Neuronal stem cell (in vitro differentiated cells): ENCODE results near the gene TMCC3.

Source experiments
- DNase-seq: peaks from one replicate; pipeline ENCODE4 v3.0.0-alpha.2; 2013; ENCODE audit warnings: low spot score
- H2AFZ ChIP-seq: one replicate; pipeline ENCODE4 v1.6.1; 2013; ENCODE audit warnings: mild to moderate bottlenecking, low read length, inconsistent platforms
- H2AK5ac ChIP-seq: 2 replicates; pipeline ENCODE4 v1.6.1; 2013; ENCODE audit warnings: low read depth, mild to moderate bottlenecking, inconsistent platforms, low read length, moderate library complexity, mixed read lengths
- H2BK120ac ChIP-seq: 2 replicates; pipeline ENCODE4 v1.6.1; 2013; ENCODE audit warnings: low read depth, mild to moderate bottlenecking, inconsistent platforms, low read length, moderate library complexity, mixed read lengths
- H2BK12ac ChIP-seq: one replicate; pipeline ENCODE4 v1.6.1; 2013; ENCODE audit warnings: low read length, inconsistent platforms
- H2BK15ac ChIP-seq: 2 replicates; pipeline ENCODE4 v1.6.1; 2013; ENCODE audit warnings: mild to moderate bottlenecking, low read length, inconsistent platforms, mixed read lengths
- H2BK5ac ChIP-seq: one replicate; pipeline ENCODE4 v1.6.1; 2013; ENCODE audit warnings: inconsistent platforms, mild to moderate bottlenecking, low read length, moderate library complexity
- H3K14ac ChIP-seq: one replicate; pipeline ENCODE4 v1.6.1; 2013; ENCODE audit warnings: low read length, inconsistent platforms
- H3K18ac ChIP-seq: 2 replicates; pipeline ENCODE4 v1.6.1; 2013; ENCODE audit warnings: low read length, inconsistent platforms
- H3K23ac ChIP-seq: 2 replicates; pipeline ENCODE4 v1.6.1; 2013; ENCODE audit warnings: low read depth, mild to moderate bottlenecking, mixed read lengths, low read length, inconsistent platforms; ENCODE audit not compliant: poor library complexity
- H3K27ac ChIP-seq: replicated peaks from 3 replicates; pipeline ENCODE4 v1.5.1; 2013; ENCODE audit warnings: low read length, inconsistent platforms
- H3K27me3 ChIP-seq, 3 experiments: 2 replicates each; pipeline ENCODE4 v1.6.1; 2013; ENCODE audit warnings: low read length in 3 of 3, mild to moderate bottlenecking in 2 of 3, inconsistent platforms in 1 of 3, low read depth in 1 of 3, mixed read lengths in 1 of 3, moderate library complexity in 1 of 3; ENCODE audit not compliant: control insufficient read depth in 3 of 3, insufficient read depth in 3 of 3
- H3K36me3 ChIP-seq, 2 donors: replicated peaks in 1 of 2; 2 replicates each; pipeline ENCODE4 v1.6.1; 2013; ENCODE audit warnings: low read length in 2 of 2; ENCODE audit not compliant: control insufficient read depth in 2 of 2, insufficient read depth in 2 of 2
- H3K4ac ChIP-seq: 2 replicates; pipeline ENCODE4 v1.6.1; 2013; ENCODE audit warnings: inconsistent platforms, mild to moderate bottlenecking, low read length, moderate library complexity
- H3K4me1 ChIP-seq, 2 donors: 1 replicate in 1 of 2; 2 replicates in 1 of 2; pipeline ENCODE4 v1.6.1; 2013; ENCODE audit warnings: low read length in 2 of 2, low read depth in 1 of 2; ENCODE audit not compliant: control insufficient read depth in 2 of 2, insufficient read depth in 1 of 2
- H3K4me2 ChIP-seq: one replicate; pipeline ENCODE4 v1.6.1; 2013; ENCODE audit warnings: mild to moderate bottlenecking, low read length, inconsistent platforms; ENCODE audit not compliant: insufficient read depth, poor library complexity, severe bottlenecking
- H3K4me3 ChIP-seq, 2 donors: 2 replicates each; pipeline ENCODE4 v1.5.1; 2013; ENCODE audit warnings: low read length in 2 of 2, mild to moderate bottlenecking in 2 of 2, inconsistent platforms in 1 of 2, moderate library complexity in 1 of 2
- H3K79me1 ChIP-seq: one replicate; pipeline ENCODE4 v1.6.1; 2013; ENCODE audit warnings: low read depth, mild to moderate bottlenecking, inconsistent platforms, low read length, moderate library complexity
- H3K9ac ChIP-seq: one replicate; pipeline ENCODE4 v1.6.1; 2013; ENCODE audit warnings: mild to moderate bottlenecking, low read depth, low read length, inconsistent platforms; ENCODE audit not compliant: poor library complexity
- H3K9me3 ChIP-seq, 2 donors: replicated peaks in 1 of 2; 2 replicates each; pipeline versions ENCODE3 to v1.6.1; 2013; ENCODE audit warnings: low read length in 2 of 2, mild to moderate bottlenecking in 2 of 2, inconsistent platforms in 1 of 2, low read depth in 1 of 2, mixed read lengths in 1 of 2, moderate library complexity in 1 of 2; ENCODE audit not compliant: control insufficient read depth in 2 of 2, insufficient read depth in 1 of 2
- H4K8ac ChIP-seq: one replicate; pipeline ENCODE4 v1.6.1; 2013; ENCODE audit warnings: low read depth, mild to moderate bottlenecking, inconsistent platforms, low read length, moderate library complexity
- H4K91ac ChIP-seq: one replicate; pipeline ENCODE4 v1.6.1; 2013; ENCODE audit warnings: low read length, low read depth, mild to moderate bottlenecking, inconsistent platforms; ENCODE audit not compliant: poor library complexity
- WGBS, 2 donors: extraction: QIAGEN DNeasy Blood & Tissue Kit; methylation state at CpG; one replicate each; pipeline ENCODE4 v1.1.7; 2013; ENCODE audit warnings: missing lambda C conversion rate in 2 of 2, mixed read lengths in 1 of 2; ENCODE audit not compliant: insufficient read length in 2 of 2, insufficient replicate concordance in 1 of 2; ENCODE audit errors: extremely low coverage in 2 of 2; 5-methylcytosine and 5-hydroxymethylcytosine counted together

TMCC3 gene

DNA sequence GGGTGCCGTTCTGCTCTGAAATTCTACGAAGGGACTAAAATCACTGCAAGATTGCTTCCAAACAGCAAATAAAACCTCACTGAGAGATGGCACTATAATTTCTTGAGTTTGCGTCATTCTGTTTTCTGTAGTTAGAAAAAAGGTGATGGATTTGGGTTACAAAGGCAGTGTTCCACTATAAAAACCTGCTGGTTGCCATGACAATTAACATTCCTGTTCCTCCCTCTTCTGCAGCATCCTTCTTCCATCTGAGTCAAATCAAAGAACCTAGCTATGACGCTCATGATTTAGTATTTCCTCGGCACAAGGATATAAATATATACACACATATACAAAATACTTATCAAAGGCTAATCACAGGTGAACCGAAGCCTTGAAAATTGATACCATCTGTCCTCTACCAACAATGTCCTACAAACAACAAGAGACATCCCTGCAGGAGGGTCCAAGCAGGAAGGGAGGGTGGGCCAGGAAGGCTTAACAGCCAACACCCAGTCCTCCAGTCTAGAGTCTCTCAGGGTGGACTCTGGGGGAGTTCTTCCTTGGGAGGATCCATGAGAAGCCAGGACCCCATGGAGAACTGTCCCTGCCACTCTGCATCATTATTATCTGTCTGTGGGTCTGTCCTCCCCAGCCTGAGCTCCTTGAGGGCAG, 21.4 kb downstream of the TMCC3 start:
- Histone ChIP-seq H2BK12ac (no peak overlapping the region), H2AK5ac (no peak overlapping the region), H3K27me3 (no peaks in the 10 kb centered on the region), H2AFZ (no peak overlapping the region), H4K91ac (no peak overlapping the region), H2BK15ac (no peak overlapping the region), H2BK120ac (no peak overlapping the region), H3K14ac (no peak overlapping the region), H3K9me3 (no peaks in the 10 kb centered on the region), H3K36me3 (no peaks in the 10 kb centered on the region), H3K4me1 (no peaks in the 10 kb centered on the region), H3K79me1 (no peaks in the 10 kb centered on the region), H3K4me3 (no peak overlapping the region), H4K8ac (no peak overlapping the region), H3K4me2 (no peak overlapping the region), H3K9ac (no peak overlapping the region), H3K4ac (no peak overlapping the region), H3K27ac (no peak overlapping the region), H3K23ac (no peak overlapping the region), H2BK5ac (no peak overlapping the region), H3K18ac (peak overlapping the region; percentile 25)
- no peak for DNase-seq
- no CpG with 5 or more reads among the region's 6 CpGs for WGBS, 2 donors

DNA sequence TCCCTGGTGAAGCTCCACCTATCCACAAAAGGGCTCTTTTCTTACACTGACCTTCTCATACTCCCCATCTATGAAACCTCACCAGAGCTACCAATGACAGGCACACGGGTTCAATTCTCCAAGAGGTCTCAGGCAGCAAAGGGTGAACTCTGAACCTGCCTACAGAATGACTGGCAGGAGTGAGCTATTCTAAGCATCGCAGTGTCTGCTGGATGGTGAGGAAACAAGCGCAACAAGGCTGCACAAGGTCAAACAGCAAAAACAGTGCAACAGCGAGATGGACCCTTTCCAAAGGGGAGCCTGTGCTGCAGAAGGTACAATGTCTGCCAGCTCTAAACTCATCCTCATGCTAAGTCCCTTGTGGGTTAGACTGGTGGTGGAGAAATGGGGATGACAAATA, 22.0 kb downstream of the TMCC3 start:
- H4K91ac ChIP-seq, result no peak overlapping the region
- H2BK15ac ChIP-seq, result no peak overlapping the region
- H3K23ac ChIP-seq, result no peak overlapping the region
- no peaks in the 10 kb centered on the region for H3K9me3 ChIP-seq
- no peak overlapping the region for H2BK5ac ChIP-seq
- no peak overlapping the region for H4K8ac ChIP-seq
- H3K18ac ChIP-seq, result no peak overlapping the region
- no peak overlapping the region for H3K4ac ChIP-seq
- no peaks in the 10 kb centered on the region for H3K79me1 ChIP-seq
- no CpG with 5 or more reads among the region's 4 CpGs for WGBS, 2 donors
- no peak overlapping the region for H2AK5ac ChIP-seq
- no peaks in the 10 kb centered on the region for H3K36me3 ChIP-seq
- H3K4me2 ChIP-seq, result no peak overlapping the region
- H3K4me1 ChIP-seq, result no peaks in the 10 kb centered on the region
- H3K27me3 ChIP-seq, result no peaks in the 10 kb centered on the region
- no peak overlapping the region for H2BK120ac ChIP-seq
- no peak overlapping the region for H3K14ac ChIP-seq
- H2BK12ac ChIP-seq, result no peak overlapping the region
- H3K9ac ChIP-seq, result no peak overlapping the region
- no peak overlapping the region for H2AFZ ChIP-seq
- H3K4me3 ChIP-seq, result no peak overlapping the region
- no peak for DNase-seq
- no peak overlapping the region for H3K27ac ChIP-seq

DNA sequence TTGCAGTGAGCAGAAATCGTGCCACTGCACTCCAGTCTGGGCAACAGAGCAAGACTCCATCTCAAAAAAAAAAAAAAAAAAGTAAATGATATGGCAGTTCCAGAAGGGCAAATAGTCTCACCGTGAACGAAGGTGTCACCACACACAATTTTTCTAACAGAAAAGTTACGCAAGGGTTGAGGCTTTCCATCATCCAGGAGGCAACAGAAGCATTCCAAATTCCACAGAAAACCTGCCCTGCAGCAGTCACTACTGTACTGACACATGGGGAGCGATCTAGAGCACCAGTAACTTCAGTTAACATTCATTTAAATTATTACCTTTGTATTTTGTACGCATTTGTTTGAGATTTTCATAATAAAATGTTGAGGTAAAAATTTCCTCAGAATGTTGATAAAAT, 24.8 kb downstream of the TMCC3 start:
- H3K4me1 ChIP-seq, result no peaks in the 10 kb centered on the region
- no peak overlapping the region for H3K4me2 ChIP-seq
- H2BK12ac ChIP-seq, result no peak overlapping the region
- no peak overlapping the region for H4K8ac ChIP-seq
- no CpG with 5 or more reads among the region's 6 CpGs for WGBS, 2 donors
- no peak overlapping the region for H2BK5ac ChIP-seq
- H4K91ac ChIP-seq, result no peak overlapping the region
- H3K9ac ChIP-seq, result no peak overlapping the region
- H3K4ac ChIP-seq, result no peak overlapping the region
- H3K79me1 ChIP-seq, result no peaks in the 10 kb centered on the region
- DNase-seq, result no peak
- H3K27me3 ChIP-seq, result no peaks in the 10 kb centered on the region
- H3K23ac ChIP-seq, result no peak overlapping the region
- no peaks in the 10 kb centered on the region for H3K36me3 ChIP-seq
- no peak overlapping the region for H3K18ac ChIP-seq
- H3K9me3 ChIP-seq, result no peaks in the 10 kb centered on the region
- no peak overlapping the region for H3K4me3 ChIP-seq
- no peak overlapping the region for H2BK15ac ChIP-seq
- no peak overlapping the region for H3K14ac ChIP-seq
- H3K27ac ChIP-seq, result no peak overlapping the region
- no peak overlapping the region for H2BK120ac ChIP-seq
- no peak overlapping the region for H2AK5ac ChIP-seq
- no peak overlapping the region for H2AFZ ChIP-seq

DNA sequence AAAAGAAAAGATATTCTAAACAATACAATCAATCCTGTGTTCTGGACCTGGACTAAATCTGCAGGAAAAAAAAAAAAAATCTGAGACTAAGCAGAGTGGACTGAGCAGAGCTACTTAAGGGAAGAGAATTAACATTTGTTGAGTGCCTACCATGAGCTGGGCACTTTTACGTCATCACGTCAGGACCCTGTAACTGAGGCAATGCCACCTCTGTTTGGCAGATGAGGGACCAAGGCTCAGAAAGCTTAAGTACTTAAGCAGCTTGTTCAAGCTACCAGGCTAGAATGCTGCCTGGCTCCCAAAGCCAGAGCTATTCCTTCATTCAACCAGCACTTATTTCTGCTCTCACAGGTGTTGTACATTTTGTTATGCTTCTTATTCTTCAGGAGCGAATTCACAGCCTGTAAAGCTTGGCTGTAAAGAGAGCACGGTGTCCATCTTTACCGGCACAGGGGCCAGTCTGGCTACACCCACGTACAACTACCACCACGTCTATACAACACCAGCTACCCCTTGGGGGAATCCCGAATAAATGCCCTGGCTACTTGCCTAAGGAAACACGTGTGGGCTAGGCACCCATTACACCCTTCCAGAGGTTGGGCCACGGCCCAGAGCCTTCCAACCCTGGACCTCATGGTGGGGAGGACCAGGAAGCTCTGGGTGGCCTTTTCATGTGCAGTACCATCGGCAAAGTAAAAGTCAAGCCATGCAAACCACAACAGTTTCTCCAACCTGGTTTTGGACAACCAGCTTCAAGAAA, 27.0 kb downstream of the TMCC3 start:
- no peak overlapping the region for H3K9ac ChIP-seq
- H3K79me1 ChIP-seq, result no peaks in the 10 kb centered on the region
- H3K36me3 ChIP-seq, result no peaks in the 10 kb centered on the region
- H3K9me3 ChIP-seq, result no peaks in the 10 kb centered on the region
- no peak overlapping the region for H2BK120ac ChIP-seq
- no peak overlapping the region for H3K4ac ChIP-seq
- no peak overlapping the region for H3K4me3 ChIP-seq
- no peak overlapping the region for H2BK5ac ChIP-seq
- H3K18ac ChIP-seq, result peak overlapping the region; percentile 9
- no peak overlapping the region for H3K27ac ChIP-seq
- no peak overlapping the region for H2AK5ac ChIP-seq
- no peak overlapping the region for H4K8ac ChIP-seq
- no peak overlapping the region for H2BK15ac ChIP-seq
- no peak overlapping the region for H3K14ac ChIP-seq
- no peak overlapping the region for H2AFZ ChIP-seq
- no peak overlapping the region for H4K91ac ChIP-seq
- no CpG with 5 or more reads among the region's 11 CpGs for WGBS, 2 donors
- no peak overlapping the region for H3K4me2 ChIP-seq
- no peaks in the 10 kb centered on the region for H3K27me3 ChIP-seq
- no peak overlapping the region for H3K23ac ChIP-seq
- H2BK12ac ChIP-seq, result no peak overlapping the region
- peaks cover 0 to 3% of the 10 kb centered on the region in 2 donors for H3K4me1 ChIP-seq
- DNase-seq, result no peak
